MM.1S (cell line): ENCODE results near the gene MTHFR.

ENCODE experiments used
- DNase-seq: peaks from one replicate; pipeline ENCODE4 v3.0.0-alpha.2; 2015
- H2AFZ ChIP-seq: fragments of 300-600 bp; sonication (generic); 2 replicates; pipeline ENCODE4 v1.6.0; 2016; ENCODE audit warnings: antibody characterized with exemption, low read length
- H3F3A ChIP-seq: fragments of 300-600 bp; sonication (generic); 2 replicates; pipeline ENCODE4 v1.6.1; 2016; ENCODE audit warnings: mild to moderate bottlenecking, antibody characterized with exemption, low read length, moderate library complexity, mixed read lengths; ENCODE audit not compliant: insufficient read depth
- H3K27ac ChIP-seq: fragments of 300-600 bp; sonication (generic); 2 replicates; pipeline ENCODE4 v1.5.1; 2016; ENCODE audit warnings: mild to moderate bottlenecking, low read length
- H3K27me3 ChIP-seq: fragments of 300-600 bp; sonication (generic); replicated peaks from 2 replicates; pipeline ENCODE4 v1.6.0; 2016; ENCODE audit warnings: low read length; ENCODE audit not compliant: insufficient read depth
- H3K36me3 ChIP-seq: fragments of 300-600 bp; sonication (generic); replicated peaks from 2 replicates; pipeline ENCODE4 v1.6.1; 2016; ENCODE audit warnings: mild to moderate bottlenecking, low read length, mixed read lengths; ENCODE audit not compliant: insufficient read depth
- H3K4me1 ChIP-seq: fragments of 300-600 bp; sonication (generic); 2 replicates; pipeline ENCODE4 v1.6.1; 2016; ENCODE audit warnings: low read length, mixed read lengths
- H3K4me2 ChIP-seq: fragments of 300-600 bp; sonication (generic); 2 replicates; pipeline ENCODE4 v1.6.0; 2016; ENCODE audit warnings: low read depth, low read length
- H3K4me3 ChIP-seq: fragments of 300-600 bp; sonication (generic); 2 replicates; pipeline ENCODE4 v1.5.1; 2016; ENCODE audit warnings: low read length, mixed read lengths
- H3K79me2 ChIP-seq: fragments of 300-600 bp; sonication (generic); 2 replicates; pipeline ENCODE4 v1.6.1; 2016; ENCODE audit warnings: mixed run types, low read length, mixed read lengths
- H3K9ac ChIP-seq: fragments of 300-600 bp; sonication (generic); 2 replicates; pipeline ENCODE4 v1.6.1; 2016; ENCODE audit warnings: low read length, mixed read lengths
- H3K9me2 ChIP-seq: fragments of 300-600 bp; sonication (generic); replicated peaks from 2 replicates; pipeline ENCODE4 v1.6.1; 2016; ENCODE audit warnings: mild to moderate bottlenecking, low read length, mixed read lengths; ENCODE audit not compliant: insufficient read depth
- H3K9me3 ChIP-seq: fragments of 300-600 bp; sonication (generic); replicated peaks from 2 replicates; pipeline ENCODE4 v1.6.1; 2016; ENCODE audit warnings: mild to moderate bottlenecking, low read length, mixed read lengths; ENCODE audit not compliant: insufficient read depth
- H4K20me1 ChIP-seq: fragments of 300-600 bp; sonication (generic); 2 replicates; pipeline ENCODE4 v1.6.1; 2016; ENCODE audit warnings: mild to moderate bottlenecking, low read length, moderate library complexity, mixed read lengths; ENCODE audit not compliant: insufficient read depth
- EZH2 ChIP-seq: fragments of 300-600 bp; sonication (generic); optimal IDR thresholded peaks from 2 replicates; pipeline ENCODE3; 2017; ENCODE audit warnings: low read depth, mild to moderate bottlenecking, antibody characterized with exemption, low read length, mixed read lengths
- EZH2phosphoT487 ChIP-seq: fragments of 300-600 bp; sonication (generic); IDR thresholded peaks from 2 replicates; pipeline ENCODE4 v1.6.1; 2018; ENCODE audit warnings: antibody characterized with exemption, low read length
- TF ChIP-seq, protein P1 (sequence below): fragments of 300-600 bp; sonication (generic); IDR thresholded peaks from 2 replicates; pipeline ENCODE4 v1.5.1; 2016; ENCODE audit warnings: antibody characterized with exemption, low read length, mixed read lengths

Gene MTHFR

DNA sequence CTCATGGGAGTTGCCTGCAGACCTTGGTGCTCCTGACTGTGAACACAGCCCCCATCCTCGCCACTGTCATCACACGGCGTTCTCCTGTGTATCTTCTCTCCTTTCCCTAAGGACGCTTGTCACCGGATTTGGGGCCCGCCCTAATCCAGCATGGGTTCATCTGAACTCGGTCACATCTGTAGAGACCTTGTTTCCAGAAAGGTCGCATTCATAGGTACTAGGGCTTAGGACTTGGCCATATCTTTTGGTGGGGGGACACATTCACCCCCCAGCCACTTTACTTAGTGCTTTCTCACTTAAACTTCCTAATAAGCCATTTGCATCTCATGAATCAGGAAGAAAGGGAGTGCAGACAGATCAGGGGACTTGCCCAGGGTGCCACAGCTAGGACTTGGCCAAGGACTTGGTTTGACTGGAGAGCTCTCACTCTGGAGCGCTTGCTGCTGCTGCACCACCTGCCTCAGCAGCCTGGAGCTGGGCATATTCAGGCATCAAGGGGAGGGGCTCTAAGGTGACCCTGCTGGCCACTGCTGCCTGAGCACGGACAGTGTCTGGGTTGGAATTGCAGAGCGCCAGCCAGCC, 32.1 kb upstream of the MTHFR start:
- Histone ChIP-seq H2AFZ (no peak overlapping the region), H3K36me3 (no peaks in the 10 kb centered on the region; the same call in 1 of the 2 replicates), H3K27ac (no peak overlapping the region), H3K9me3 (no peaks in the 10 kb centered on the region), H3K4me1 (no peaks in the 10 kb centered on the region), H3K4me3 (no peak overlapping the region), H3K9me2 (no peaks in the 10 kb centered on the region), H3K9ac (no peak overlapping the region), H3K27me3 (no peaks in the 10 kb centered on the region), H4K20me1 (no peaks in the 10 kb centered on the region), H3K79me2 (no peaks in the 10 kb centered on the region), H3F3A (no peaks in the 10 kb centered on the region), H3K4me2 (no peak overlapping the region)
- TF ChIP-seq, protein P1, sequence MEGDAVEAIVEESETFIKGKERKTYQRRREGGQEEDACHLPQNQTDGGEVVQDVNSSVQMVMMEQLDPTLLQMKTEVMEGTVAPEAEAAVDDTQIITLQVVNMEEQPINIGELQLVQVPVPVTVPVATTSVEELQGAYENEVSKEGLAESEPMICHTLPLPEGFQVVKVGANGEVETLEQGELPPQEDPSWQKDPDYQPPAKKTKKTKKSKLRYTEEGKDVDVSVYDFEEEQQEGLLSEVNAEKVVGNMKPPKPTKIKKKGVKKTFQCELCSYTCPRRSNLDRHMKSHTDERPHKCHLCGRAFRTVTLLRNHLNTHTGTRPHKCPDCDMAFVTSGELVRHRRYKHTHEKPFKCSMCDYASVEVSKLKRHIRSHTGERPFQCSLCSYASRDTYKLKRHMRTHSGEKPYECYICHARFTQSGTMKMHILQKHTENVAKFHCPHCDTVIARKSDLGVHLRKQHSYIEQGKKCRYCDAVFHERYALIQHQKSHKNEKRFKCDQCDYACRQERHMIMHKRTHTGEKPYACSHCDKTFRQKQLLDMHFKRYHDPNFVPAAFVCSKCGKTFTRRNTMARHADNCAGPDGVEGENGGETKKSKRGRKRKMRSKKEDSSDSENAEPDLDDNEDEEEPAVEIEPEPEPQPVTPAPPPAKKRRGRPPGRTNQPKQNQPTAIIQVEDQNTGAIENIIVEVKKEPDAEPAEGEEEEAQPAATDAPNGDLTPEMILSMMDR, result no peak
- TF ChIP-seq EZH2 (no peak), EZH2phosphoT487 (no peak)
- DNase-seq, result no peak

DNA sequence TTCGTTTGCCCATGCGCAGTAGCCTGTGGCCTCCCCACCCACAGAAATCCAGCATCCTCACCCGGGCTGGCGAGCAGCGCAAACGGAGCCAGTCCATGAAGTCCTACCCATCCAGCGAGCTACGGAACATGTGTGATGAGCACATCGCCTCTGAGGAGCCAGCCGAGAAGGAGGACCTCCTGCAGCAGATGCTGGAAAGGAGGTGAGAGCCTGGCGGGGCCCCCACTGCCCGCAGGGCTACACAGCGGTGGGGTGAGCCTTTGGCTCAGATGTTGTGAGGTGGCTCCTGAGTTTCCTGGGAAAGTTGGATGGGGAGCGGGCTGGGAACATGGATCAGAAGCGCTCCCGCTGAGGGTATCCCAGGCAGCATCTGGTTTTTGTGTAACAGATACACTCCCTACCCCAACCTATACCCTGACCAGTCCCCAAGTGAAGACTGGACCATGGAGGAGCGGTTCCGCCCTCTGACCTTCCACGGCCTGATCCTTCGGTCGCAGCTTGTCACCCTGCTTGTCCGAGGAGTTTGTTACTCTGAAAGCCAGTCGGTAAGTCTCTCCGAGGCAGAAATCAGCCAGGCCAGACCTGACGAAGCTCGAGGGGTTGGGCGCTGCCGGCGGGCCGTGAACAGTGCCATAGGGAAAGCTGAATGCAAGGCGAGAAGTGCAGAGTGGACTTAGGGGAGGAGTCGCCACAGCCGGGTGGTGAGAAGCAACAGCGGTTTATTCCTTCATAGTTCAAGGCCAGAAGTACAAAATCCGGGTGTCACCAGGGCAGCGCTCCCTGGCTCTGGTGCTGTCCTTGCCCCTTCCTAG, 31.4 kb upstream of the MTHFR start:
- H3K9me3 ChIP-seq, result no peaks in the 10 kb centered on the region
- no peaks in the 10 kb centered on the region for H3K27me3 ChIP-seq
- H3K4me2 ChIP-seq, result no peak overlapping the region
- no peak overlapping the region for H3K4me3 ChIP-seq
- H3K4me1 ChIP-seq, result no peaks in the 10 kb centered on the region
- no peak for TF ChIP-seq EZH2
- no peak for TF ChIP-seq EZH2phosphoT487
- TF ChIP-seq, protein P1, result no peak
- H3K27ac ChIP-seq, result no peak overlapping the region
- H3K9ac ChIP-seq, result no peak overlapping the region
- no peaks in the 10 kb centered on the region for H3K79me2 ChIP-seq
- H3K9me2 ChIP-seq, result no peaks in the 10 kb centered on the region
- no peak overlapping the region for H2AFZ ChIP-seq
- H3K36me3 ChIP-seq, result no peaks in the 10 kb centered on the region; the same call in 1 of the 2 replicates
- no peaks in the 10 kb centered on the region for H3F3A ChIP-seq
- no peaks in the 10 kb centered on the region for H4K20me1 ChIP-seq
- no peak for DNase-seq

GRCh38 chr1:11835441-11836225, 29.9 kb upstream of the MTHFR start:
- Histone ChIP-seq H3K36me3 (no peaks in the 10 kb centered on the region; the same call in 1 of the 2 replicates), H3K27me3 (no peaks in the 10 kb centered on the region), H3K4me3 (no peak overlapping the region), H3F3A (no peaks in the 10 kb centered on the region), H2AFZ (no peak overlapping the region), H3K9ac (no peak overlapping the region), H3K4me1 (no peaks in the 10 kb centered on the region), H3K79me2 (no peaks in the 10 kb centered on the region), H3K27ac (no peak overlapping the region), H3K4me2 (no peak overlapping the region), H4K20me1 (no peaks in the 10 kb centered on the region), H3K9me3 (no peaks in the 10 kb centered on the region), H3K9me2 (no peaks in the 10 kb centered on the region)
- no peak for TF ChIP-seq EZH2
- TF ChIP-seq, protein P1, result no peak
- TF ChIP-seq EZH2phosphoT487, result no peak
- no peak for DNase-seq
